Coronary artery (tissue), 2 donors: Measurements from ENCODE around the gene EIF4A3.

Experiments used
- DNase-seq: peaks from one replicate; pipeline ENCODE4 v3.0.0-alpha.2; 2017; ENCODE audit warnings: low spot score
- H3K27ac ChIP-seq, 2 donors: fragments of 200-600 bp; sonication (generic); one replicate each; pipeline ENCODE4 v1.5.1; 2016 to 2019
- H3K4me3 ChIP-seq: fragments of 200-600 bp; sonication (generic); 2 replicates; pipeline ENCODE4 v1.5.1; 2016; ENCODE audit warnings: mild to moderate bottlenecking, moderate library complexity
- CTCF ChIP-seq: fragments of 200-600 bp; sonication (generic); IDR thresholded peaks from one replicate; pipeline ENCODE4 v1.5.1; 2019; ENCODE audit warnings: antibody characterized with exemption

Gene EIF4A3

DNA sequence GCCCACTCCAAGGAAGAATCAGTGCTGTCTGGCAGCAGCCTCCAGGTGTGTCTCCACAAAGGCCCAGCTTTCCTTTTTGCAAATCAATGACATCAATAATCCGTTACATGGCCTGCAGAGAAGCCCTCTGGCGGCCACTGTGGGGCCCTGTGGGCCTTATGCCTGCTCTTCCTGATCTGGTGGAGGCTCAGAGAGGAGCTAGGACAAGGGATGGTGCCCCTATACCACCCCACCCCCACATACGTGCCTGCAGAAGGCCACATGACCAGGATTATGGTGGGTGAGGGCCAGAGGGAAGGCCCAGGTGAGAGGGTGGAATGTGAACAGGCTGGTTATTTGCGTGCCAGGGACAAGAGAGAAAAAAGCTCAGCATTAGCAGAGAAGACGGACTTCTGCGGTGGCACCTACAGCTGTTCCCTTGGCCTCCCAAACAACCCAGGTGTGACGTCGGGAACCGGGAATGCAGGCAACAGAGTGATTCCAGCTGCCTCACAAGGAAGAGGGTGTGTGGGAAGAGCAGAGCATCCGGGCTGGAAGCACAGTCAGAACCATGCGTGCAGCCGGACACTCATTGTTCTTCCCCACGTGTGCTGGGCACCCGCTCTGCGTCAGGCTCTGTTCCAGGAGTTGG, 22.5 kb downstream of the EIF4A3 start:
- no peak overlapping the region for H3K27ac ChIP-seq
- TF ChIP-seq CTCF, result no peak
- no peak for DNase-seq
- H3K4me3 ChIP-seq, result no peak overlapping the region

- DNase-seq, result no peak
- TF ChIP-seq CTCF, result no peak
- H3K4me3 ChIP-seq, result no peak overlapping the region
- no peak overlapping the region for H3K27ac ChIP-seq
These were observed 23.1 kb downstream of the EIF4A3 start for GRCh38 chr17:80123791-80124190.

DNA sequence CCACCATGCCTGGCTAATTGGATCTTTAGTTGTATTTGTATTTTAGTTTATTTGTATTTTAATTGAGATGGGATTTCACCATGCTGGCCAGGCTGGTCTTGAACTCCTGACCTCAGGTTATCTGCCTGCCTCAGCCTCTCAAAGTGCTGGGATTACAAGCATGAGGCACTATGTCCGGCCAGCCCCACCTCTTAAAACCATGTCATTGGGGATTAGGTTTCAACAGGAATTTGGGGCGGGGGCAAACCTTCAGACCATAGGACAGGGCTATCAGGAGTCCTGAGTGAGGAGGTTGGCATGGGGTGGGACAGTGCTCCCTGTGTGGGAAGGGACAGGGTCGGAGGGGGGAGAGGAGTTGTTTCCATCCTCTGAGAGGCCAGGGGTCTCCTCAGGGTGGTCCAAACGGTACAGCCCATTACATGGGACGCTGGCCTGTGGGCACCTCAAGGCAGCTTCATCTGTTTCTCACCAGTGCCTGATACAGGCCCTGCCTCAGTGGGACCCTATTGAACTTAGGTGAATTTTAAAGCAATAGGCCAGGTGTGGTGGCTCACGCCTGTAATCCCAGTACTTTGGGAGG, 23.9 kb downstream of the EIF4A3 start:
- no peak for TF ChIP-seq CTCF
- DNase-seq, result no peak
- Histone ChIP-seq H3K27ac (no peak overlapping the region), H3K4me3 (no peak overlapping the region)

- DNase-seq, result no peak
- no peak overlapping the region for H3K27ac ChIP-seq
- no peak overlapping the region for H3K4me3 ChIP-seq
- TF ChIP-seq CTCF, result no peak
These were observed 24.8 kb downstream of the EIF4A3 start for GRCh38 chr17:80122026-80122575.

DNA sequence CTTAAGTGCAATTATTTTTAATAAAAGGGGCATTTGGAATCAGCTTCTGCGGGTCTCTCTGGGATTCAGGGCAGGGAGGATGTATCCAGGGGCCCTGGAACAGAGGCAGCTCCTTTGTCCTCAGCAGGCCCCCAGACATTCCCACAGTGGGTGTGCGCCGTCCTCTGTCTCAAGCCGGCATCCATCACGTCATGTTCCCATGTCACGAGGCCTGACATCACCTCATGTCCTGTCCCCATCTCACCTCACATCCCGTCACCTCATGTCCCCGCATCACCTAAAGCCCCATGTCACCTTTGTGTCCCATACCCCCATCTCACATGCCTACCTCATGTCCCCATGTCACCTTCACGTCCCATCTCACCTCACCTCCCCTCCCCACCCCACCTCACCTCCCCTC, 27.1 kb downstream of the EIF4A3 start:
- TF ChIP-seq CTCF, result no peak
- DNase-seq, result no peak
- no peak overlapping the region for H3K27ac ChIP-seq

DNA sequence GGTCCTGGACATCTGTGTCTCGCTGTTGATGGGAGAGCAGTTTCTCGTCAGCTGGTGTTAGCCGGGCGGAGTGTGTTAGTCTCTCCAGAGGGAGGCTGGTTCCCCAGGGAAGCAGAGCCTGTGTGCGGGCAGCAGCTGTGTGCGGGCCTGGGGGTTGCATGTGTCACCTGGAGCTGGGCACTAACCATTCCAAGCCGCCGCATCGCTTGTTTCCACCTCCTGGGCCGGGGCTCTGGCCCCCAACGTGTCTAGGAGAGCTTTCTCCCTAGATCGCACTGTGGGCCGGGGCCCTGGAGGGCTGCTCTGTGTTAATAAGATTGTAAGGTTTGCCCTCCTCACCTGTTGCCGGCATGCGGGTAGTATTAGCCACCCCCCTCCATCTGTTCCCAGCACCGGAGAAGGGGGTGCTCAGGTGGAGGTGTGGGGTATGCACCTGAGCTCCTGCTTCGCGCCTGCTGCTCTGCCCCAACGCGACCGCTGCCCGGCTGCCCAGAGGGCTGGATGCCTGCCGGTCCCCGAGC, 27.6 kb downstream of the EIF4A3 start:
- no peak for DNase-seq
- H3K4me3 ChIP-seq, result no peak overlapping the region
- no peak overlapping the region for H3K27ac ChIP-seq
- TF ChIP-seq CTCF, result no peak

More for the DNA sequence above, 27.1 kb downstream of the EIF4A3 start:
- no peak overlapping the region for H3K4me3 ChIP-seq
